ENCODE data around the gene SRPRB. TPM values are rescaled to one million over a fixed set of nuclear protein-coding genes. Genes with fewer than 3 reads are reported as not detected.

SRPRB gene
- total RNA-seq, 1 donor from 2014 or later = 53.0 TPM

GRCh38 chr3:133870822-133871221 lies 65.2 kb downstream of the SRPRB start:
- ATAC-seq = no peak

Other genes with a start within 250 kb of the SRPRB start
- gene CDV3, start 232.1 kb upstream of the SRPRB start, total RNA-seq = 104 TPM
- 16.7 TPM for gene TOPBP1, start 143.9 kb upstream of the SRPRB start, total RNA-seq
- gene TF, start 59.4 kb upstream of the SRPRB start, total RNA-seq = 63.3 TPM
- gene RAB6B, start 90.1 kb downstream of the SRPRB start, total RNA-seq = 3.3 TPM
- 17.6 TPM for gene SLCO2A1, start 224.1 kb downstream of the SRPRB start, total RNA-seq

Data from esophagus mucosa (tissue), 1 donor.